HG03159 (cell line): ENCODE measurements around the gene MIDN.
"Not testable (repeated sequence)": the region's sequence is repeated elsewhere in the genome, so short reads cannot be mapped to it uniquely, and the experiment has no call there.

ENCODE experiments used
- ATAC-seq: cut with Tn5 transposase; IDR thresholded peaks from one replicate; pipeline ENCODE4 v1.9.1; 2021; ENCODE audit warnings: mild to moderate bottlenecking, moderate library complexity; ENCODE audit not compliant: unreplicated experiment

The MIDN gene

GRCh38 chr19:1290196-1290702 is 41.9 kb downstream of the MIDN start:
- no peak for ATAC-seq

- ATAC-seq: no peak
Observed at GRCh38 chr19:1290703-1291651, 42.6 kb downstream of the MIDN start.

- ATAC-seq: no peak
Observed at GRCh38 chr19:1291761-1292418, 43.5 kb downstream of the MIDN start.

GRCh38 chr19:1292419-1293151 is 44.2 kb downstream of the MIDN start:
- no peak for ATAC-seq

- ATAC-seq: no peak
Observed at GRCh38 chr19:1293782-1294604, 45.6 kb downstream of the MIDN start.

- ATAC-seq: no peak
Observed at GRCh38 chr19:1294688-1295087, 46.3 kb downstream of the MIDN start.

GRCh38 chr19:1295169-1296012 is 47.0 kb downstream of the MIDN start:
- no peak for ATAC-seq

GRCh38 chr19:1296078-1296477 is 47.7 kb downstream of the MIDN start:
- no peak for ATAC-seq

- no peak for ATAC-seq
Observed at GRCh38 chr19:1296575-1297271, 48.3 kb downstream of the MIDN start.

GRCh38 chr19:1298235-1298634 is 49.9 kb downstream of the MIDN start:
- ATAC-seq: no peak

GRCh38 chr19:1299801-1300200 is 51.4 kb downstream of the MIDN start:
- ATAC-seq: no peak

GRCh38 chr19:1300744-1301490 is 52.5 kb downstream of the MIDN start:
- no peak for ATAC-seq

GRCh38 chr19:1302533-1303239 is 54.3 kb downstream of the MIDN start:
- no peak for ATAC-seq

- no peak for ATAC-seq
Observed at GRCh38 chr19:1304197-1304924, 56.0 kb downstream of the MIDN start.

GRCh38 chr19:1305354-1305753 is 57.0 kb downstream of the MIDN start:
- not testable (repeated sequence) for ATAC-seq

- no peak for ATAC-seq
Observed at GRCh38 chr19:1307320-1307719, 58.9 kb downstream of the MIDN start.

- no peak for ATAC-seq
Observed at GRCh38 chr19:1307755-1308303, 59.4 kb downstream of the MIDN start.
